ENCODE results near the gene ERCC5.

Gene ERCC5

DNA sequence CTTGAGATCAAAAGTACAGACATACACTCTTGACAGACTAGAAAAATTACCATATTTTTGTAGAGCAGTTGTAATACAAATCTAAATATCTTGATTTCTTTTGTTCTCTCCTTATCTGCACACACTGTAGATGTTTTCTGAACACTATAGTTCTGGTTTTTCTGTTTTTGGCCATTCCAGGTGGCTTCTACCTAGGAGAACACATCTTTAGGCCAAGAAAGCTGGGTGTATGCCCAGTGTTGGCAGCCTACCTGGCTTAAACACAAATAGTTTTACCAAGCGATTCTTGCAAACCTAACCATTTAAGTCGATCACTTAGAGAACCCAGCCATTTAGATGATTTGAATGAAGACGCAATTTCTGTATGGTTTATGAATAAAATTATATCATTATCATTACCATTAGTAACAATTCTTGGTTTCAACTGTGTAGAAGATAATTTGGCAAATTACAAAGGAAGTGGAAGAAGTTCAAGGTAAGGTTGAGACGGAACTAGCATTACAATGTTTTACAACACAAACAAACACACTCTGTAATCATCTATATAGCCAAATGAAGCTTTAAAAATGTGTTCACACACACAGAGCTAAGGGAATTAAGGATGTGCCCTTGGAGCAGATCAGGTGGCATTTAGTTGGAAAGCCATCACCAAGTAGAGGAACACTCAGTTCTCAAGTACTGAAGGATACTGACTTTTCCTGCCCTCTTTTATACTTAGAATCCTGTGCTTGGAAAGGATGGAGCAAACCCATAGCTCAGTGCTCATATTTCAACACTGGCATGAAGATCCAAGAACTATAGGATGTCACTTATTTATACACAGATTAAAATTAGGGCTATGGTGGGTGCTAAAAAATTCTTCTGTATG lies 36.2 kb downstream of the ERCC5 start:
- no peak for DNase-seq (ENCODE audit: low read depth in 2 of 2)

DNA sequence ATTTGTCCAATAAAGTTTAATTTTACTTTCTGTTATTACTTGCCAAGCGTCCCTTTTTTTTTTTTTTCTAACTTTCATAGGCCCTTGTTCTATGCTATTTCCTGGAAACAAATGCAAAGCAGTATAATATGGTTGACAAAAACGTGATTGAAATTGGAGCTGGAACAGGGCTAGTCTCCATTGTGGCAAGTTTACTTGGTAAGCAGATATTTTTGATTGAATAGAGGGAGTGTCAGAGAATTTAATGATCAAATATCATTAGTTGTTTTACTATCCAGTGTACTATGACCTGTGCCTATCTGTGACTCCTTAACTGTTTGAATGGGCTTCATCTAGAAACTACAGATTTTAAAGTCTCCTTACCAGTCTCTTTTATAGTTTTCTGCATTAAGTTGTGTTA lies 46.7 kb downstream of the ERCC5 start:
- no peak for DNase-seq (ENCODE audit: low read depth in 2 of 2)

DNA sequence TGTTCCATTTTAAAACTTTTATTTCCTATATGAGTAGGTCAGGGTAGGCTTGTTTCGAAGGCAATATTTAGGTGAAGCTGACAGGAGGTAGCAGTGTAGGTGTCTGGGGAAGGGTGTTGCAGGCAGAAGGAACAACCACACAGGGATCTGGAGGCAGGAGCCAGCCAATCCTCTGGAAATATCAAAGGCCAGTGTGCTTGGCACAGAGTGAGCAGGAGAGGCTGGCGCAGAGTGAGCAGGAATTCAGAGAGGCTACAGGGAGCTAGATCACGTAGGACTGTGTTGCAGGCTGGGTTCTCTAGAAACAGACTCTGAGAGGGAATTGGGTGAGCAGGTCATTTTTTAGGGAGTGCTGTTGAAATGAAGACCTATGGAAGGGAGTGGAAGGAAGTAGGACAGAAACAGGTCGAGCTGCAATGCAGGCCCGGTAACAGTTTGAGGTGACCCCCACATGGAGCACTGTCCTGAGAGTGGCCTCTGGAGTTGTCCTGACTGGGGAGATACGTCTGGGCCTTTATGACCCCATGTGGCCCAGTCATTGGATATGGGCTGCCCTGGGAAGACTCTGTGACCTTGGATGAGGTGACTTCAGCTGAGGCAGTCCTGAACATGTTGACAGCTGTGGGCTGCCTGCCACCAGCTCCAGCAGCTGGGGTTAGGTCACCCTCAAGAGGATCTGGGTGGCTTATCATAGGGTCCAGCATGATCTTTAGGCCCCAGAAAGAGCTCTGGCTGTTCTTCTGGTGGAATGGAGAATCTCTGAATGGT lies 51.7 kb downstream of the ERCC5 start:
- no peak for DNase-seq (ENCODE audit: low read depth in 2 of 2)

DNA sequence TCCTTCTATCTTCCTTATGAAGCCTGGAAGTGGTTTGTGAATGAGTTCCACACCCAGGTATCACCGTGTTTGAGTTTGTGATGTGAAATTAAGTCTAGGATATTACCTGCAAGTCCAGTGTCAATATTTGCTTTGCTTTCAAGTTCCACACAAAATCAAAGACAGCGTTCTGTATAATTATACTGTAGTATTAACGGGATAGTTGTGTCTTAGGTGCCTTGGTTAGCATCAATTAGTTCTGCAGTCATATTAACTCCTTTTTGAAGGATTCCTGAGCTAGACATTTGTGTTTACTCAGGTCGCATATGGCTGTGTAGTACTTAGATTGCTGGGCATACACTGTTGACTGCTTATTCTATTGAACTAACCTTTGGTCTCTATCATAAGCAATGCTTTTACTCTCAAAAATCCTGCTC lies 54.4 kb downstream of the ERCC5 start:
- no peak for DNase-seq (ENCODE audit: low read depth in 2 of 2)

DNA sequence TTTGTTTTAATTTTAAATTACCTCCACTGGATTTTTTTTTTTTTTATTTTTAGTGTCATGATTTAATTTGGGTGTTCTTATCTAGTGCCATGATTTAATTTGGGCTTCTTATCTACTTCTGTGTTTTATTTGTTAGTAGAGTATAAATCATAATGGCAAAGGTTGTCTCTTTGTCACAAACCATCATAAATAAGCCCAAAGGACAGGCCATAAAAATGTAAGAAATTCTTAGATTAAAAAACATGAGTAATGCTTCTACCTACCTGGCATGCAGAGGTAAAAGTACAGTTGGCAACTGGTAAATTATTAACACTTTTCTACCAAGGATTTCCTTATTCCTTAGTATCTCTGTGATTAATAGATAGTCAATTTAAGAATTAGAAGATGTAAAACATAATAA lies 55.2 kb downstream of the ERCC5 start:
- no peak for DNase-seq (ENCODE audit: low read depth in 2 of 2)

DNA sequence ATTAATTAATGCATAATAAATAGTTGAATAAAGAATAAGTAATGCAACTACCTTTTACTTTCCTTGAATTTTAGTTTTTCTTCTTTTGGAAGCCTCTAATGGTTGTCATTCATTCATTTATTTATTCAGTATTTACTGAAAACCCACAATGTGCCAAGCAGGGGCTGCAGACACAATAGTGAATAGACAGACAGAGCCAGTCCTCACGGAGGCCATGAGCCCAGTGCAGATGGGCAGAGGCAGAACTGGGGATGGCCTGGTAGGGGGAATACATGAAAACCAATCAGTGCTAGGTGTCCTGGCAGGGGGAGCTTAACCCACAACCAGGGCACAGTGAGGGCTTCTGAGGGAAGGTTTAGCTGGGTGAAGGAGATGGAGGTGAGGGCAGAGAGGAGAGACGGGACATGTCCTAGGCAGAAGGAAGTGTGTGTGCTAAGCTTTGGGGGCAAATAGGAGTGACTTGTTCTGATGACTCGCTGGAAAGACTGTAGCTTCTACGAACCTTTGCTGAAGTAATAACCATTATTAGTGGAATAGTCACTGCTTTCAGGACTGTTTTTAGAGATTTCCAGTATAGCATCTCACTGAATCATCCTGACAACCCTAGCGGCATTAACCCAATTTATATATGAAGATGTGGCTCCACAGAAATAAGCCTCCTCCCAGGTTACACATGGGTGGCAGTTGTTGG lies 55.9 kb downstream of the ERCC5 start:
- no peak for DNase-seq (ENCODE audit: low read depth in 2 of 2)

DNA sequence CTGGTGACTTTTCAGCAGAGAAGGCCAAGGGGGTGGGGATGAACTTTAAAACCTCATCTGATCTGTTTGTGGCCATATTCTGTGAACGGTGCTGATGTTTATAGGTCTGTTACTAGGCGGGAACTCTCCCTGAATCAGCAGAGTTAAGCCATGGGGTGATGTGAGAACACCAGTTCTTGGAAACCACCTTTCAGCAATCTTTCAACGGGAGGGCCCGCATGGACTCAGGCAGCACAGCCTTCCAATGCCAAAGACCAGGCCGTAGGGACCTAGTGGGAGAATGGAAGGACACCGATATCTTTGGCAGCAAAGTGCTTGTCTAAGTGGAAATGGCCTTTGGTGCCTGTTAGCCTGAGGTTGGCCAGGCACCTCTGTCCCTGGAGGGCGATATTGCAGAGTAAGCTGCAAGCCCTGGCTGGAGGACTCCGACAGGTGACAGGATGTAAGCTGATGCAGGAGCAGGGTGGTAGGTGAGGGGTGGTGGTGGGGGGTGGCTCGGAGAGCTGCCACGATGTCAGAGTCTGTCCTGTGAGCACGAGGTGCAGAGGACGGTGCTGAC lies 57.0 kb downstream of the ERCC5 start:
- no peak for DNase-seq (ENCODE audit: low read depth in 2 of 2)

DNA sequence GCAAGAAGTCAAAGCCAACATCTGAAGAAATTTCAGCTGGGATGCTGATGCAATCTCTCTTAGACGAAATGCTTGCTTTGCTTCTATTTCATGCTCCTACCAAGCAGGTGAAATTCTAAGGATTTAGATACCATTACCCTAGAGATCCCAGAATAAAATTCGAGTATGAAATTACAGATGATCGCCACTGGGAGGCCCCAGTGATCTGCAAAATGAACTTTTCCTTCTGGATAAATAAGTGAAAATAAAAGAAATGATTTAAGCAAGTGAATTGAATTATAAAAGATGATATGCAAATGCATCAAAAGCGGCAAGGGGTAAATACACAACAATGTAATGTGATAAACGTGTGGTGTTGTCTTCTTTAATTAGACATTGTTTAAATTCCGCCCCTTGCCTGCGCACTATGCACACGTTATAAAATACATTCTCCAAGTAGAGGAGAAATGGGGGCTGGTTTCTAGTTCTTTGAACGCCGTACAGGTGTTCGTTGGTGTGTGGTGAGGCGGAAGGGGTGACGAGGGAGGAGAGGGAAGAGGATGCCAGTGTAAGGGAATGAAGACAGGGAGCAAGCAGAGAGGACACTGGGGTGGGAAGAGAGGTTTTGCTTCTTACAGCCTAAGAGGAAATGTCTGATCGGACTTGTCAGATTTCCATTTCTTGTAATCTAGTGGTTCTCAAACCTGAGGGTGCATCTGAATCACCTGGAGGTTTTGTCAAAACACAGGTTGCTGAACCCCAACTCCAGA lies 58.0 kb downstream of the ERCC5 start:
- no peak for DNase-seq (ENCODE audit: low read depth in 2 of 2)

DNA sequence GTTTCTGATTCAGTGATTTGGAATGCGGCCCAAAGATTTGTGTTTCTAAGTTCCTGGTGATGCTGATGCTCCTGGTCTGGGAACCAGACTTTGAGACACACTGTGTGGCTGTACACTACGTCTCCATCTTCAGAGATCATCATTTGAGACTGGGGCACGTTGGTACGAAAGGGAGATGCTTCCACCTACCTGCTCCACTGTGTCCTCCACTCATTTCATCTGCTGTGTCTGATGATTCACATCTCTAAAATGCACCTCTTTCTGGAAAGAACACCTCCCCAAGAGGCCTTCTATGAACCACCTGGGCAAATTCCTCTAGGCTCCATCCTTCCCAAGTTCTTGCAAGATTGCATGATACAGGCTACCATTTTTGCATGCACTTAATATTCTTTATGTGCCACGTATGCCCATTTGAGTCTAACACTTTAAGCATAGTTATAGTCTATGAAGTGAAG lies 58.6 kb downstream of the ERCC5 start:
- DNase-seq (ENCODE audit: low read depth in 2 of 2): no peak

DNA sequence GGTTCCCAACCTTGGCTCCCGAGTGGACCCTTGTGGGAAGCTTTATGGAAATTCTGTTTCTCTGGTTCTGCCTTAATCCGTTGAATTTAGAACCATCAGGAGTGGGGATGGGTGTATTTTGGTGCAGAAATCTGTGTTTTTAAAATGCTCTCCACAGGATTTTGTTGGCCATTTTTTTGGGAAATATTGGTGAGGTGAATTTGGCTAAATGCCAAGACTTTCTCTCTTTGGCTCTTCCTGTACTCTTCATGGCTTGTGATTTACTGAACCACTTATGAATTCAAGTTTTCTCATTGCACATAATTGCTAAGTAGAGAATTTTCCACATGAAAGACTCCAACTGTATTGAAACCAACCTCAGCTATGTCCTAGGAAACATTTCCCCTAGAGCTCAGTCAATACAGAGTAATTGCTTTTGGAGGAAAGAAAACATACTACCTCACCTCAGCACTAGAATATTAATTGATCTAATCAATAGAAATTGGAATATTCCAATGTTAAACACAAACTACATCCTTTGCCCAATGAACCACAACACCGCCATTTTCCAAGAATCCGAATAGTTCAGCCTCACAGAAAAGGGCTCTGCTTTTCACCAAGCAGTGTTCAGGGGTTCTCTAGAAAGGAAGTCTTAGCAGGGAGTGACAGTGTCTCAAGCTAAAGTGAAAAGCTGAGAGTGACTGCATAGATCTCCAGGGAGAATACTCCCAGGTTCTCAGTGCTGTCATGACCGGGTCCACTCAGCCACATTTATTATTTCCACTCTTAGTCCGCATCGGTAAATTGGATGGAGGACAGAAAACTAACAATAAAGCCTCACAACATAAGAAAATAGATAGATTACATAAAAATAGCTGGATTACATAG lies 60.3 kb downstream of the ERCC5 start:
- no peak for DNase-seq (ENCODE audit: low read depth in 2 of 2)

DNA sequence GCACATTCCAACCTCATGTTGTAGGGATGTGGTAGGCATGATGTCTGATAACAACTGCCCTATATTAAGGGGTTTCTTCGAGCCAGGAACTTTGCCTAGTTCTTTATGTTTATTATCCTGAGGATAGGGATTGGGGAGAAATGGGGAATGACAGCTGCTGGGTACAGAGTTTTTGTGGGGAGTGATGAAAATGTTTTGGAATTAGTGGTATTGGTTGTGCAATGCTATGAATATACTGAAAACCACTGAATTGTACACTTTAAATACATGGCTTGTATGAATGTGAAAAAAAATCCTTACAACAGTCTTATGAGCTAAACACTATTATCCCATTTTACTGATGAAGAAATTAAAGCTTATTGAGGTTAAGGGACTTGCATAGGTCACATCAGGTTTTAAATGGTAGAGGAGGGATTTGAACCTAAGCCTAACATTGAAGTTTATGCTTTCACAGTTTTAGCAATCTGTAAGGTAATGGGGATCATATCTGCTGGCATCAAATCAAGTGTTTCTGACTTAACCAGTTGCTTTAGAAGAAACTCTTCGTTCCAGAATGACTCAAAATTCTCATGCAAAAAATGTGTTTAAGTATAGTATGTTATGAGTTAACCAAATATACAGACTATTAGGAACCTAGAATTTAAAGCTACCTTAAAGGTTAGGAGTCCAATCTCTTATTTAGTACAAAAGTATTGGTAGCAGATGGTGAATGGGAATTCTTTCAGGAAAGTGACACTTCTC lies 61.4 kb downstream of the ERCC5 start:
- DNase-seq (ENCODE audit: low read depth in 2 of 2): no peak

DNA sequence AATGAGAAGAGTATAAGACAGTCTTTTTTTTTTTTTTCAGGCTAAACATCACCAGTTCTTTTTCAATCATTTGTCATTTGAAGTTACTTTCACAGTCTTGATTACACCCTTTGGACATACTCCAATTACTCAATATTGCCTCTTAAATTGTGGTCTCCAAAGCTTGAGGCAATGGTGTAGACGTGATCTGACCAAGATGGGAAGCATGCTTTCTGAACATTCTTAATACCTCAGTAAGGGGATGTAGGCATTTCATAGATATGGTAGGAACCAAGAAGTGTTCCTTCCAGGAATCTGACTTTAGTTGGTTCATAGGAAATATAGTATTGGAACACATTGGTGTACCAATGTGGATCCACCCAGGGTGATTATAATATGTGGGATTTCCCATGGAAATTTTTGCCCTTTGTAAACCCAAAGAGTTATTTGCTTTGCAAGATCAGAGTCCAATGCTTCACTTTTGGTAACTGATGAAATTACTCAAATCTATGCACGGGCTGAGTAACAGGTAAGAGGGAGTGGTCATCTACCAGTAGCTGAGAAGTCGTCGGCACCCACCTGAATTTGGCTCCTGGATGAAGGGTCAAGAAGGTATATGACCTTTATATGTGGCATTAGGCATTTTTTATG lies 62.2 kb downstream of the ERCC5 start:
- no peak for DNase-seq (ENCODE audit: low read depth in 2 of 2)

DNA sequence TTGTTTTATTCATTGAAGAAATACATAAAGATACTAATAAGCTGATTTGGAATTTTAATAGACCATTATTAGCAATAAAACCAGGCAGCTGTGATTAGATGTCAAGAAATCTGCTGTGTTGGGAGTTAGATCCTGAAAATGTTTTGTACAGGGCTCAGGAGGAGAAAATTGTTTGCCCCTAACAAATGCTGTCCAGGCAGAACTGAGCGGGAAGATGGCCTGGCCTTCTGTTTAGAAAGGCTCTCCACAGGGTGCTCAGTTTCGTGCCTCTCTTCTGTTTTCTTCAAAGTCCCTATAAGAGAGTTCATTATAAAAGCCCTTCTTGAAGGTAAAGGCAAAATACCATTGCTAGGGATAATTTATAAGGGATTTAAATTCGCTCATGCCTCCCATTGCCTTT lies 64.1 kb downstream of the ERCC5 start:
- no peak for DNase-seq (ENCODE audit: low read depth in 2 of 2)

DNA sequence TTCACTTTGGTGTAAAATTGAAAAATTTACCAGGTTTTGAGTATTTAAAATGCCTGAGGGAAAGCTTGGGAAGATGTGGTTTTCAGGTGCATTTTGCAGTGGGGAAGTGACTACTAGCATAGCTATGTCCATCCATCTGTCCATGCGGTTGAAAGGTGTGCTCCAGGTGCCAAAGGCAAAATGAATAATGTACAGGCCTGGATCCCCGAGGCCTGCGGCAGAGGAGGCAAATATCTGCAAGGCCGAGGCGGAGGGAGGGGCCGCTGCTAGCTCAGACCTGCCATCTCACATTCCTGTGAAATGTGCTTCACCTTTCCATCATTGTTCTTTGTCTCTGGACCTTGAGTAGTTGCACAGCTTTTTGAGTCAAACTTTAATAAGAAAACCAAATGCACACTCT lies 65.5 kb downstream of the ERCC5 start:
- no peak for DNase-seq (ENCODE audit: low read depth in 2 of 2)

DNA sequence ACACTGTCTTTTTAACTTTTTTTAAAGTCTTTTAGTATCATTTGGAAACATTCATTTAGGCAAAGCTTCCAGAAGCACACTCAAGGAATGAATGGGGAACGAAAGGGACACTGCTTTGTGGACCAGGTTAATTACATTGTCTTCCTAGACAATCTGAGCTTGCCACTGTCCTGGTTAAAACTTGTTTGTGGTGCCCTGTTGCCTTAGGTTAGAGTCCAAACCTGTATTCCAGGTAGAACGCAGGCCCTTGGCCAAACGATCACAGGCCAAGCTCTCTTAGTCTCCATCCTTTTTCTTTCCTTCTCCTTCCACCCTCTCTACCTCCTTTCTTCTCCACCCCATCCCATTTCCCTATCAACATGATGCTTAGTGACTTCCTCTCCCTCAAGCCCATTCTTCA lies 66.8 kb downstream of the ERCC5 start:
- DNase-seq (ENCODE audit: low read depth in 2 of 2): no peak

DNA sequence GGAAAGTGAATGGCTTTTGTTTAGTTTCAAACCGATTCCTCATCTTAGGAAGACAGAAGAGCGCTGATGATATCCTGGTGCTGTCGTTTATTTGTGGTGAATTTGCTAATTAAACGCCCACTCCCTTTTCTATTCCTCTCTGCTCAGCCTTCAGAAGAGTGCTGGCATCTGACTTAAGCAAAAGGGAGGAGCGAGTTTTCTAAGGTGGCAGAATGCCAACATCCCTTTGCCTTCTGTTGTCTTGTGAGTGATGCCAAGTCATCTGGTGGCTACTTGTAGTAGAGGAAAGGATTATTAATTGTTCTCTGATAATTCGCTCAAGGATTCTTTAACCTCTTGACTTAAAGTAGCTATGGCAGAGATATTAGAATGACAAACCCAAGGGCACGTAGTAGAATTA lies 68.1 kb downstream of the ERCC5 start:
- no peak for DNase-seq (ENCODE audit: low read depth in 2 of 2)

DNA sequence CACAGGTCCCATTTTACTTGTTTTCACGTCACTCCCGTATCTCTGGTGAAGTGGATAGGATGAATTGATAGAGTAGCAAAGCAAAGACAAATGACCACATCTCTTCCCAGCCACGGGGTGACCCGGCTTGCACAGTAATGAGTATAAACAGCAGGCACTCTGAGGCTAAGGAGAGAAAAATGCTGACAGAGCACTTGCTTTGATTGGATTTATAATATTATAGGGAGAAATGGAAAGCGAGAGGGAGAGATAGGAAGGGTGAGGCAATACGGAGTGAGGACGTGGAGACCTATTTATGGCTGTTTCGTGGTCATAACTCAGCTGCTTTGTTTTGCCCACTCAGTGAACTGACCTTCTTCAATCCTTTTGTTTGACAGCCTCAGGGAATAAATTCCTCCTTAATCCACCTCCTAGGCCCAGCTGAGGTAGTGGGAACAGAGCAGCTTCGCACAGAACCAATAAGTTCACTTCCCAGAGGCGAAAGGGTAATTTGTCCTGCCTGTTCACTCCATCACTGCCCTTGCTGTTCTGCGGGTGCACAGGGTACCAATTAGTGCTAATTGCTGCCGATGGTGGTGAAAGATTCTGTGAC lies 68.6 kb downstream of the ERCC5 start:
- no peak for DNase-seq (ENCODE audit: low read depth in 2 of 2)

DNA sequence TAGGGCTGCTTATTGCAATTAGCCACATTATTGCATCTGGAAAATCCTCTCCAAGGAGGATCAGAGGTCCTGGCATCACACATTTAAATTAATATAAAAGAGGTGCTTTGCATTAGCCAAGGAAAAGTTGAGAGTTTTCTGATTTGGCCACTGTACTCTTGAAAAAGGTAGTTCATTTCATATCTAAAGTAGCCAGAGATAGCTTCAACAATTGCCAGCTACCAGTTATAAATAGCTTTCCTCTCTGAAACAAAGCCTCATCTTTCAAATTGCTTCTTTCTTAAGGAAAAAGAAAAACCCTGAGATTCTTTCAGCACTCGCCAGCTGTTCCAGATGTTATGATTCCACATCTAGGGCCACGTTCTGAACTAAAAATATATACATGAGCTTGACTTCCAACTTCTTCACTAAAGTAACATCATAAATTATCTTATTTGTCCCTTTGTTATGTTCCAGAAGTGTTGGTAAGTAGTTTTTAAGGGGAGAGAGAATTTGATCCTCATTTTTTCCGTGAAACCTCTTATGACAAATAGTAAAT lies 69.6 kb downstream of the ERCC5 start:
- DNase-seq (ENCODE audit: low read depth in 2 of 2): no peak

DNA sequence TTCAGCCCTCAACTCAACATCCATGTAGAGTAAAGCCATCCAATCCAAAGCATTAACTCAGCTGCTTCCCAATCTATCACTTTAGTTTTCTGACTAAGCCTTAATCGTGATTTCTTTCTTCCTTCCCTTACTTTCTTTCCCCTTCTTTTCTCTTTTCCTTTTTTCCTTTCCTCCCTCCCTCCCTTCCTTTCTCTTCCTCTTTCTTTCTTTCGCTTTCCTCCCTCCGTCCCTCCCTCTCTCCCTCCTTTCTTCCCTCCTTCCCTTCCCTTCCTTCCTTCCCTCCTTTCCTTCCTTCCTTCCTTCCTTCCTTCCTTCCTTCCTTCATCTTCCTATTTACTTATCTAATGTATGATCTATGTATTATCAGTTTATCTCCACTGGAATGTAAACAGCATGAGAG lies 71.2 kb downstream of the ERCC5 start:
- DNase-seq (ENCODE audit: low read depth in 2 of 2): no peak
